Nephron progenitor cell (in vitro differentiated cells): ENCODE results near the gene GMCL2.

ENCODE experiments used
- DNase-seq: peaks from one replicate; pipeline ENCODE4 v3.0.0; 2021
- H3K27ac Mint-ChIP-seq: 2 replicates; pipeline ENCODE4 v1.8.0; 2021; ENCODE audit warnings: mild to moderate bottlenecking, moderate library complexity, mixed read lengths
- H3K27me3 Mint-ChIP-seq: 2 replicates; pipeline ENCODE4 v1.8.0; 2021; ENCODE audit warnings: mild to moderate bottlenecking, low read depth, mixed read lengths; ENCODE audit not compliant: poor library complexity
- H3K36me3 Mint-ChIP-seq: 2 replicates; pipeline ENCODE4 v1.8.0; 2021; ENCODE audit warnings: low read depth, mixed read lengths
- H3K4me1 Mint-ChIP-seq: 2 replicates; pipeline ENCODE4 v1.8.0; 2021; ENCODE audit warnings: mixed read lengths
- H3K4me3 Mint-ChIP-seq: 2 replicates; pipeline ENCODE4 v1.8.0; 2021; ENCODE audit warnings: mild to moderate bottlenecking, moderate library complexity, mixed read lengths
- H3K9me3 Mint-ChIP-seq: 2 replicates; pipeline ENCODE4 v1.8.0; 2021; ENCODE audit warnings: mild to moderate bottlenecking, moderate library complexity, mixed read lengths
- TF ChIP-seq, protein P1 (sequence below): fragments of 200-600 bp; sonication (generic); IDR thresholded peaks from 2 replicates; pipeline ENCODE4 v1.5.0; 2021; ENCODE audit warnings: antibody characterized with exemption

GMCL2 gene

DNA sequence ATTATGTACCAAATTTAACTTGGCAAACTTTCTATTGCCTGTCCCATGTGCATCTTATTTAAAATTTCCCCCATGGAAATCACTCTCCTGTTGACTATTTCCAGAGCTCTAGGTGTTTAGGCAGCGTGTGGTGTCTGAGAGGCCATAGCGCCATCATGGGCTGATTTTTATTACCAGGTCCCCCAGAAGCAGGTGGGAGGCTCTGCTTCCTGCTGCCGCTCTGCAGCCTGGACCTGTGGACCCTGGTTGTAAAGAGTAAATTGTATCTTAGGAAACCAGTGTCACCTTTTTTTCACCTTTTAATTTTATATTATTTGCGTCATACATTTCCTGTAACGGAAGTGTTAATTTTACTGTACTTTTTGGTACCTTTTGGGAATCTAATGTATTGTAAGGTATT, 23.5 kb upstream of the GMCL2 start:
- Mint-ChIP-seq H3K4me1 (peaks cover 26% of the 10 kb centered on the region), H3K4me3 (no peak overlapping the region), H3K9me3 (no peaks in the 10 kb centered on the region), H3K27ac (no peak overlapping the region), H3K27me3 (peaks cover 6% of the 10 kb centered on the region), H3K36me3 (peaks cover 72% of the 10 kb centered on the region)
- no peak for DNase-seq
- TF ChIP-seq, protein P1, sequence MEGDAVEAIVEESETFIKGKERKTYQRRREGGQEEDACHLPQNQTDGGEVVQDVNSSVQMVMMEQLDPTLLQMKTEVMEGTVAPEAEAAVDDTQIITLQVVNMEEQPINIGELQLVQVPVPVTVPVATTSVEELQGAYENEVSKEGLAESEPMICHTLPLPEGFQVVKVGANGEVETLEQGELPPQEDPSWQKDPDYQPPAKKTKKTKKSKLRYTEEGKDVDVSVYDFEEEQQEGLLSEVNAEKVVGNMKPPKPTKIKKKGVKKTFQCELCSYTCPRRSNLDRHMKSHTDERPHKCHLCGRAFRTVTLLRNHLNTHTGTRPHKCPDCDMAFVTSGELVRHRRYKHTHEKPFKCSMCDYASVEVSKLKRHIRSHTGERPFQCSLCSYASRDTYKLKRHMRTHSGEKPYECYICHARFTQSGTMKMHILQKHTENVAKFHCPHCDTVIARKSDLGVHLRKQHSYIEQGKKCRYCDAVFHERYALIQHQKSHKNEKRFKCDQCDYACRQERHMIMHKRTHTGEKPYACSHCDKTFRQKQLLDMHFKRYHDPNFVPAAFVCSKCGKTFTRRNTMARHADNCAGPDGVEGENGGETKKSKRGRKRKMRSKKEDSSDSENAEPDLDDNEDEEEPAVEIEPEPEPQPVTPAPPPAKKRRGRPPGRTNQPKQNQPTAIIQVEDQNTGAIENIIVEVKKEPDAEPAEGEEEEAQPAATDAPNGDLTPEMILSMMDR, result no peak

DNA sequence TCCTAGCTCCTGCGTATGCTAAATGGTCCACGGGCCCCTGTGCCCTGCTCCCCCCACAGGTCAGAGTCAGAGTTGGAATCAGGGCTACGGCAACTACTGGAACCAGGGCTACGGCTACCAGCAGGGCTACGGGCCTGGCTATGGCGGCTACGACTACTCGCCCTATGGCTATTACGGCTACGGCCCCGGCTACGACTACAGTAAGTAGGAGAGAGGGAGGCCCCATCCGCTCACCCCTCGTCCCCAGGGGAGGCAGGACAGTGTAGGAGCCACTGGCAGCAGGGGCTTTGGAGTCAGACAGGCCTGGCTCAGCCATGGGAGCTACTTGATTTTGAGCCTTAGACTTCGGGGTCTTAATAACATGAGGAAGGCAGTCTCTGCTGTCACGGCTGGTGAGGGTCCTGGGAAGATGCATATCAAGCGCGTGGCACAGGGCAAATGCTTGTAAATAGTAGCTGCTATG, 22.9 kb upstream of the GMCL2 start:
- H3K36me3 Mint-ChIP-seq, result peaks cover 76% of the 10 kb centered on the region
- H3K4me1 Mint-ChIP-seq, result peaks cover 30% of the 10 kb centered on the region
- TF ChIP-seq, protein P1, result no peak
- peak overlapping the region; percentile 85 for H3K27ac Mint-ChIP-seq
- no peak overlapping the region for H3K4me3 Mint-ChIP-seq
- H3K27me3 Mint-ChIP-seq, result peaks cover 6% of the 10 kb centered on the region
- DNase-seq, result no peak
- no peaks in the 10 kb centered on the region for H3K9me3 Mint-ChIP-seq

DNA sequence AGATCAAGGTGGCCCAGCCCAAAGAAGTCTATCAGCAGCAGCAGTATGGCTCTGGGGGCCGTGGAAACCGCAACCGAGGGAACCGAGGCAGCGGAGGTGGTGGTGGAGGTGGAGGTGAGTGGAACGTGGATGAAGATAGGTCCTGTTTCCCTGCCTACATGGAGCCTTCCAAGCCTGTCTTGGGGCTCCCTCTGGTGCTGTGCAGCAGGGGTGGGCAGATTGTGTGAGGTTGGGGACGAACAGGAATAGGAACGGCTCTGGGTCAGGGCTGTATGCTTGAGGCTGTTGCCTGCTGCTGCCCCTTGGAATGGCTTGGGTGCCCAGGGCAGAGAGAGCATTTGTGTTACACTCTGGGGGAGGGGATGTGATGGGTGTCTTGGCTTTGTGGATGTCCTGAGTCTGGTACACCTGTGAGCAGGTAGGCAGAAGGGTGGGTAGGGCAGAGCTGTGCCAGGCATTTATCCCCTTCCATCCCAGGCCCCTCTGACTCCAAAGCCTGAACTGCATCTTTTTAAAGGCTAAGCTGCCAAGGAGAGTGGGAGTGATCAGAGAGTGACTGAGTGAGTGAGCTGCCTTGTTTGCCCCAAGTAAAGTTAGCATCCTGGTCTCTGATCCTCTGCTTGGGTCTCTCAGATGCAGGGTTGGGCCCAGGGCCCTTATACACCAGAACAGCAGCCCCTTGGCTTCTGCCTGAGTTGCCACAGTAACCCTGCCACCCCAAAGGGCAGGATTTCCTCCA, 22.3 kb upstream of the GMCL2 start:
- no peaks in the 10 kb centered on the region for H3K9me3 Mint-ChIP-seq
- no peak overlapping the region for H3K4me3 Mint-ChIP-seq
- peaks cover 76% of the 10 kb centered on the region for H3K36me3 Mint-ChIP-seq
- DNase-seq, result no peak
- TF ChIP-seq, protein P1, result no peak
- H3K27ac Mint-ChIP-seq, result peak overlapping the region; percentile 85
- H3K27me3 Mint-ChIP-seq, result peaks cover 6% of the 10 kb centered on the region
- H3K4me1 Mint-ChIP-seq, result peaks cover 30% of the 10 kb centered on the region

DNA sequence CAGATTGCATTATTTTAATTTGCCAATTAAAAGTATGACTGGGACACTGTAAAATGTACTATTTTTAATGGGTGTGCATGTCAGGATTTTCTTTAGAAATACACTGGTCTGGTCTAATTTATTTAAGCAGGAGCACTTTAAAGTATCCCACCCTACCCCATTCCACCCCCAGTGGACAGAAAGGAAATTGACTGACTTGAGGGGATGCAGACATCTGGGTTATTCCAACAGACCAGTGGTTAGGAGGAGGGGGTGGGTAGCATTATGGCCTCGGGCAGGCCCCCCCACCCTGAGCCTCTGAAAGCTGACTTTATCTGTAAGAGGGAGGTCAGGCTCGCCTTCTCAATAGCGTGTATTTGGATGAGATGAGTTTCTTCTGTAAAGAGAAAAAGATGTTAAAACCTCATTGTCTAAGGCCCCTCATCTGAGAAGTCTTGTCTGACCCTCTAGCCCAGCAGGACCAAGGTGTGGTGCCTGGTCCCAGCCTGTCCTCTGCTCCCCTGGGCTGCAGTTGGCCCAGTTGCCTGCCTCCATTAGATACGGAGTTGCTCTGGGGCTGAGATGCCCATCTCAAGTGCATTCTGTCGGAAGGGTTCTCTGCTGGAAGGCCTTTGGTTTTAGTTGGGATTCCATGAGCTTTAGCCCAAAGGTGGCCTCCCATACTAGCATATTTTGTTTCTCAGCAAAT, 21.5 kb upstream of the GMCL2 start:
- TF ChIP-seq, protein P1, result peak; percentile 17
- peaks cover 71% of the 10 kb centered on the region for H3K36me3 Mint-ChIP-seq
- peaks cover 3% of the 10 kb centered on the region for H3K27me3 Mint-ChIP-seq
- H3K4me1 Mint-ChIP-seq, result peaks cover 30% of the 10 kb centered on the region
- no peaks in the 10 kb centered on the region for H3K9me3 Mint-ChIP-seq
- DNase-seq, result no peak
- peak overlapping the region; percentile 51 for H3K27ac Mint-ChIP-seq
- no peak overlapping the region for H3K4me3 Mint-ChIP-seq

DNA sequence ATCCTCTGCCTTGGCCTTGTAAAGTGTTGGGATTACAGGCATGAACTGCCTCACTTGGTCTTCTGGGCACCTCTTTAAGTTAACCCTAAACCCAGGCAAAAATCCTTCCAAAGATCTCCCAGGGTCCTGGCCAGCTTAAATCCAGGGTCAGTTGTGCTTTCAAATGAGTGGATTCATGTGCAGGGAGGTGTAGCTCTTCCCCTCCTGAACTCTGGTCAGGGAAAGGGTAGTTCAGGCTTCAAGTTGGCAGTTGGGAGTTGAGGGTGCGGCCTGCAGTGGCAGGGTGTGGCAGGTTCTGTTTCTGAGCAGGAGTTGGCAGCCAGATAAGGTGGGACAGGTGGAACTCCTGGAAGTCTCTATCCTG, 20.7 kb upstream of the GMCL2 start:
- TF ChIP-seq, protein P1, result no peak
- Mint-ChIP-seq H3K27me3 (peaks cover 3% of the 10 kb centered on the region), H3K36me3 (peaks cover 67% of the 10 kb centered on the region), H3K27ac (peak overlapping the region; percentile 94), H3K9me3 (no peaks in the 10 kb centered on the region), H3K4me1 (peaks cover 30% of the 10 kb centered on the region), H3K4me3 (peak overlapping the region; percentile 61)
- no peak for DNase-seq
